H1 (cell line): ENCODE measurements around the gene ZBTB25. TPM values are rescaled to one million over a fixed set of nuclear protein-coding genes. Genes with fewer than 3 reads are reported as not detected.
A peak's percentile ranks its signal among the peaks of the same experiment; 100 is the strongest.

Experiments used
- CTCF ChIA-PET: fragments of 300-600 bp; sonication (Branson Sonifier 250); formaldehyde crosslinking; loops from one replicate; lab custom pipeline; 2021; ENCODE audit not compliant: partially characterized antibody; lab: Charles Lee
- POLR2A ChIA-PET: fragments of 300-600 bp; sonication (Branson Sonifier 250); formaldehyde crosslinking; loops from one replicate; lab custom pipeline; 2021; ENCODE audit warnings: inconsistent platforms; ENCODE audit not compliant: partially characterized antibody; lab: Charles Lee
- DNase-seq, 2 experiments: peaks; one replicate each; pipeline versions ENCODE4 v3.0.0 to v3.0.0-alpha.2; 2010 to 2022; ENCODE audit warnings: low spot score in 2 of 2, low read depth in 1 of 2, mixed read lengths in 1 of 2
- FAIRE-seq: peaks from 2 replicates; lab custom pipeline; 2011; peaks lifted over from hg19 to GRCh38; lab: Jason Lieb, UNC
- H2AFZ ChIP-seq: 2 replicates; pipeline ENCODE4 v1.8.1; 2012; ENCODE audit warnings: low read length, inconsistent platforms
- H2AK5ac ChIP-seq: 2 replicates; pipeline ENCODE4 v1.6.1; 2013; ENCODE audit warnings: low read depth, low read length
- H2BK120ac ChIP-seq: replicated peaks from 2 replicates; pipeline ENCODE3; 2013; ENCODE audit warnings: low read depth, low read length, inconsistent platforms
- H2BK12ac ChIP-seq: 2 replicates; pipeline ENCODE4 v1.6.1; 2013; ENCODE audit warnings: low read depth, low read length
- H2BK15ac ChIP-seq: 2 replicates; pipeline ENCODE4 v1.6.1; 2013; ENCODE audit warnings: low read length
- H2BK20ac ChIP-seq: 2 replicates; pipeline ENCODE4 v1.6.1; 2013; ENCODE audit warnings: low read length
- H2BK5ac ChIP-seq: 2 replicates; pipeline ENCODE4 v1.6.1; 2013; ENCODE audit warnings: low read depth, low read length
- H3K14ac ChIP-seq: 2 replicates; pipeline ENCODE4 v1.6.1; 2013; ENCODE audit warnings: inconsistent platforms; ENCODE audit not compliant: insufficient read length
- H3K18ac ChIP-seq: 2 replicates; pipeline ENCODE4 v1.6.1; 2013; ENCODE audit warnings: low read length; ENCODE audit errors: extremely low read depth
- H3K23ac ChIP-seq: 2 replicates; pipeline ENCODE4 v1.6.1; 2013; ENCODE audit warnings: inconsistent platforms; ENCODE audit not compliant: insufficient read length
- H3K23me2 ChIP-seq: 2 replicates; pipeline ENCODE4 v1.6.1; 2013; ENCODE audit warnings: low read depth, low read length
- H3K27ac ChIP-seq: 2 replicates; pipeline ENCODE4 v1.6.1; 2011; ENCODE audit warnings: low read depth, low read length, inconsistent platforms
- H3K27me3 ChIP-seq, 4 experiments: replicated peaks in 1 of 4; 1 replicate in 1 of 4; 2 replicates in 3 of 4; pipeline versions ENCODE4 v1.6.1 to v1.8.1; 2011 to 2013; ENCODE audit warnings: low read length in 3 of 4, mild to moderate bottlenecking in 3 of 4, inconsistent platforms in 2 of 4, mixed read lengths in 2 of 4, moderate library complexity in 1 of 4; ENCODE audit not compliant: control insufficient read depth in 3 of 4, insufficient read depth in 3 of 4; ENCODE audit errors: extremely low read depth in 1 of 4
- H3K36me3 ChIP-seq, 4 experiments: 2 replicates each; pipeline versions ENCODE4 v1.6.1 to v1.8.1; 2011 to 2013; ENCODE audit warnings: mild to moderate bottlenecking in 4 of 4, low read length in 3 of 4, moderate library complexity in 2 of 4, control low read depth in 1 of 4, inconsistent platforms in 1 of 4; ENCODE audit not compliant: insufficient read depth in 4 of 4, control insufficient read depth in 2 of 4
- H3K4ac ChIP-seq: replicated peaks from 2 replicates; pipeline ENCODE3; 2013; ENCODE audit warnings: low read length, low read depth, mixed read lengths, inconsistent platforms; ENCODE audit not compliant: insufficient read length
- H3K4me1 ChIP-seq, 4 experiments: replicated peaks in 1 of 4; 1 replicate in 1 of 4; 2 replicates in 3 of 4; pipeline versions ENCODE4 v1.6.1 to v1.8.1; 2011 to 2013; ENCODE audit warnings: low read length in 3 of 4, inconsistent platforms in 2 of 4, mixed read lengths in 1 of 4; ENCODE audit not compliant: insufficient read depth in 4 of 4, control insufficient read depth in 3 of 4
- H3K4me2 ChIP-seq, 2 experiments: 2 replicates each; pipeline versions ENCODE4 v1.6.1 to v1.8.1; 2011 to 2013; ENCODE audit warnings: low read depth in 2 of 2, low read length in 2 of 2, control low read depth in 1 of 2, inconsistent platforms in 1 of 2, mild to moderate bottlenecking in 1 of 2; ENCODE audit not compliant: insufficient read depth in 1 of 2
- H3K4me3 ChIP-seq, 4 experiments: fragments of 200-600, 300-600 bp in 1 of 4; sonication (generic), shearing (Covaris generic), sonication (Bioruptor Twin) in 1 of 4; 2 replicates each; pipeline versions ENCODE4 v1.5.1 to v1.8.1; 2011 to 2016; ENCODE audit warnings: low read length in 4 of 4, low read depth in 3 of 4, control low read depth in 2 of 4, inconsistent platforms in 2 of 4, mild to moderate bottlenecking in 2 of 4, mixed read lengths in 1 of 4, moderate library complexity in 1 of 4; ENCODE audit not compliant: insufficient read depth in 2 of 4; ENCODE audit errors: extremely low read depth in 1 of 4
- H3K56ac ChIP-seq: replicated peaks from 2 replicates; pipeline ENCODE3; 2013; ENCODE audit warnings: low read depth, mild to moderate bottlenecking, mixed read lengths, low read length, inconsistent platforms; ENCODE audit not compliant: insufficient read length
- H3K79me1 ChIP-seq: 2 replicates; pipeline ENCODE4 v1.6.1; 2013; ENCODE audit warnings: low read depth, low read length, control low read depth
- H3K79me2 ChIP-seq, 2 experiments: 2 replicates each; pipeline versions ENCODE4 v1.6.1 to v1.8.1; 2012 to 2013; ENCODE audit warnings: low read length in 2 of 2, mild to moderate bottlenecking in 2 of 2, inconsistent platforms in 1 of 2; ENCODE audit not compliant: insufficient read depth in 2 of 2, control insufficient read depth in 1 of 2
- H3K9ac ChIP-seq, 4 experiments: replicated peaks in 1 of 4; 1 replicate in 1 of 4; 2 replicates in 3 of 4; pipeline versions ENCODE4 v1.6.1 to v1.8.1; 2011 to 2013; ENCODE audit warnings: low read depth in 3 of 4, low read length in 3 of 4, control low read depth in 2 of 4, mild to moderate bottlenecking in 2 of 4, moderate library complexity in 2 of 4, inconsistent platforms in 1 of 4; ENCODE audit errors: extremely low read depth in 1 of 4
- H3K9me3 ChIP-seq, 2 experiments: 2 replicates each; pipeline versions ENCODE4 v1.6.1 to v1.8.1; 2012 to 2013; ENCODE audit warnings: mild to moderate bottlenecking in 2 of 2, moderate library complexity in 2 of 2, control low read depth in 1 of 2, inconsistent platforms in 1 of 2, low read depth in 1 of 2, low read length in 1 of 2, mixed read lengths in 1 of 2; ENCODE audit not compliant: insufficient read depth in 2 of 2
- H4K20me1 ChIP-seq, 2 experiments: replicated peaks in 1 of 2; 2 replicates each; pipeline versions ENCODE3 to v1.8.1; 2011 to 2013; ENCODE audit warnings: inconsistent platforms in 2 of 2, low read length in 2 of 2, mild to moderate bottlenecking in 1 of 2; ENCODE audit not compliant: insufficient read depth in 2 of 2, control insufficient read depth in 1 of 2
- H4K5ac ChIP-seq: 2 replicates; pipeline ENCODE4 v1.6.1; 2013; ENCODE audit warnings: low read length, low read depth, mixed read lengths, inconsistent platforms; ENCODE audit not compliant: insufficient read length
- H4K8ac ChIP-seq: 2 replicates; pipeline ENCODE4 v1.8.0; 2013; ENCODE audit warnings: mild to moderate bottlenecking, moderate library complexity, low read length, inconsistent platforms; ENCODE audit not compliant: insufficient read depth; ENCODE audit errors: extremely low read depth
- H4K91ac ChIP-seq: replicated peaks from 2 replicates; pipeline ENCODE3; 2013; ENCODE audit warnings: low read length, mixed read lengths, inconsistent platforms; ENCODE audit not compliant: insufficient read length
- EP300 ChIP-seq, 2 experiments: IDR thresholded peaks; 1 replicate in 1 of 2; 2 replicates in 1 of 2; pipeline ENCODE4 v1.6.1; 2011 to 2012; ENCODE audit warnings: low read depth in 2 of 2, low read length in 2 of 2, mild to moderate bottlenecking in 2 of 2, borderline replicate concordance in 1 of 2, inconsistent platforms in 1 of 2, moderate library complexity in 1 of 2
- SIX5 ChIP-seq: IDR thresholded peaks from 2 replicates; pipeline ENCODE4 v1.6.1; 2011; ENCODE audit warnings: mild to moderate bottlenecking, low read depth, low read length
- WGBS, 2 experiments: shearing (Covaris generic) in 1 of 2; methylation state at CpG; one replicate each; pipeline versions ENCODE4 v1.1.6 to v1.1.7; 2013 to 2015; ENCODE audit warnings: low lambda C conversion rate in 2 of 2, mixed read lengths in 2 of 2, inconsistent platforms in 1 of 2, low coverage in 1 of 2, missing lambda C conversion rate in 1 of 2; ENCODE audit not compliant: insufficient replicate concordance in 2 of 2, insufficient coverage in 1 of 2, insufficient read length in 1 of 2; ENCODE audit errors: extremely low coverage in 1 of 2, missing lambda C conversion rate in 1 of 2; 5-methylcytosine and 5-hydroxymethylcytosine counted together
- polyA plus RNA-seq, 7 experiments: library from polyadenylated mRNA; depleted of rRNA in 3 of 7; stranded (reverse) in 5 of 7; unstranded in 2 of 7; fragments of >200 nt in 5 of 7; fragments of 200-250 nt in 2 of 7; gene quantifications; 1 replicate in 5 of 7; 2 replicates in 1 of 7; 4 replicates in 1 of 7; pipeline versions ENCODE4 v1.2.1 to v1.2.3, GENCODE V29; 2011 to 2013; ENCODE audit warnings: missing spikeins in 2 of 7, mixed read lengths in 2 of 7
- total RNA-seq: library from RNA; stranded (reverse); fragmentation: NEBNext Ultra II Directional; extraction: Animal tissue kit (Norgen Biotek cat#: 25700); gene quantifications from 2 replicates; pipeline ENCODE4 v1.2.1, GENCODE V29; 2021
- TF ChIP-seq, protein P1 (sequence below): IDR thresholded peaks from 2 replicates; pipeline ENCODE4 v1.6.1; 2012; ENCODE audit warnings: inconsistent platforms

ZBTB25 gene
- total and polyA plus RNA-seq, 2 of the 8 experiments (the other 6 are each of a cell fraction or from before 2014, with no cell fraction given) = 5.4 to 11.4 TPM

DNA sequence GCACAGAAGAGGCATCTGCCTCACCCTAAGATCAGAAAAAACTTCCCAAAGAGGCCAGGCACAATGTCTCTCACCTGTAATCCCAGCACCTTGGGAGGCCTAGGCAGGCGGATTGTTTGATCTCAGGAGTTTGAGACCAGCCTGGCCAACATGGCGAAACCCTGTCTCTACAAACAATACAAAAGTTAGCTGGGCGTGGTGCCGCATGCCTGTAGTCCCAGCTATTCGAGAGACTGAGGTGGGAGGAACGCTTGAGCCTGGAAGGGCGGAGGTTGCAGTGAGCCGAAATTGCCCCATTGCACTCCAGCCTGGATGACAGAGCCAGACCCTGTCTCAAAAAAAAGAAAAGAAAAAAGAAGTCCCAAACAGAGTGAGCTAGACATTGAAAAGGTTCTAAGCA, 5.4 kb upstream of the ZBTB25 start:
- H2BK5ac ChIP-seq = no peak overlapping the region
- H3K79me2 ChIP-seq = peaks cover 11 to 85% of the 10 kb centered on the region in 2 experiments
- ChIA-PET POLR2A (interaction anchor here (0.7 to 1.6 kb wide), 7 partner anchors 13 to 170 kb away, joined by 3 to 6 read pairs (median 4); partner anchors contain the start of gene HSPA2), CTCF (interaction anchor here (1.0 to 1.8 kb wide), 7 partner anchors 17 to 256 kb away, joined by 3 to 5 read pairs (median 4); no protein-coding TSS in a partner anchor)
- WGBS, 2 experiments = 79% methylated on average over 8 of the region's 8 CpGs; no CpG with 5 or more reads in 1 of the 2 experiments
- no peak overlapping the region for H4K91ac ChIP-seq
- no peaks in the 10 kb centered on the region for H3K36me3 ChIP-seq
- H3K23me2 ChIP-seq = peaks cover 8% of the 10 kb centered on the region
- no peak overlapping the region for H2BK120ac ChIP-seq
- no peak overlapping the region for H3K18ac ChIP-seq
- H2AK5ac ChIP-seq = no peak overlapping the region
- H3K14ac ChIP-seq = no peak overlapping the region
- no peak overlapping the region for H3K56ac ChIP-seq
- H3K27me3 ChIP-seq = no peaks in the 10 kb centered on the region
- peaks cover 3 to 7% of the 10 kb centered on the region in 2 experiments for H4K20me1 ChIP-seq
- H4K5ac ChIP-seq = no peak overlapping the region
- no peak overlapping the region for H2BK20ac ChIP-seq
- H3K4ac ChIP-seq = no peak overlapping the region
- FAIRE-seq = no peak
- no peak overlapping the region for H2BK15ac ChIP-seq
- H3K23ac ChIP-seq = no peak overlapping the region
- peaks cover 6% of the 10 kb centered on the region; the same call in 1 of the 2 replicates for H3K79me1 ChIP-seq
- no peak overlapping the region; a peak in 1 of 7 replicates for H3K9ac ChIP-seq
- no peaks in the 10 kb centered on the region for H3K9me3 ChIP-seq
- no peak overlapping the region for H3K4me3 ChIP-seq
- H3K27ac ChIP-seq = no peak overlapping the region
- H3K4me2 ChIP-seq = no peak overlapping the region; a peak in 1 of 4 replicates
- peak in 1 of 2 experiments; percentile 21 for DNase-seq
- no peak overlapping the region for H4K8ac ChIP-seq
- no peak overlapping the region for H2AFZ ChIP-seq
- no peak overlapping the region for H2BK12ac ChIP-seq
- TF ChIP-seq EP300 (IDR thresholded peaks at IDR 0.05; ENCODE audit: borderline replicate concordance in 1 of 2, low read depth in 2 of 2, low read length in 2 of 2) (peak in 1 of 2 experiments; percentile 62; a peak in 1 of 3 replicates), SIX5 (no peak)
- TF ChIP-seq, protein P1, sequence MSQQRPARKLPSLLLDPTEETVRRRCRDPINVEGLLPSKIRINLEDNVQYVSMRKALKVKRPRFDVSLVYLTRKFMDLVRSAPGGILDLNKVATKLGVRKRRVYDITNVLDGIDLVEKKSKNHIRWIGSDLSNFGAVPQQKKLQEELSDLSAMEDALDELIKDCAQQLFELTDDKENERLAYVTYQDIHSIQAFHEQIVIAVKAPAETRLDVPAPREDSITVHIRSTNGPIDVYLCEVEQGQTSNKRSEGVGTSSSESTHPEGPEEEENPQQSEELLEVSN = 0 out of 2 replicates have a peak, but pooled peaks have one; percentile 29
- H3K4me1 ChIP-seq = peaks cover 0 to 8% (median 7%) of the 10 kb centered on the region in 4 experiments; a peak in 5 of 7 replicates
